ENCODE data around the gene BMP2K.
A peak's percentile ranks its signal among the peaks of the same experiment; 100 is the strongest.

BMP2K gene

GRCh38 chr4:78937837-78938236 is 161.7 kb downstream of the BMP2K start:
- DNase-seq (ENCODE audit: low read depth): no peak

GRCh38 chr4:78938474-78938867 is 162.3 kb downstream of the BMP2K start:
- peak; percentile 5 for DNase-seq (ENCODE audit: low read depth)

GRCh38 chr4:78938868-78939666 is 162.9 kb downstream of the BMP2K start, which contains the start of gene PAQR3:
Gene PAQR3 (minus strand): TSS chr4:78939438. CDS start chr4:78939224, 214 bp downstream.
- peak; percentile 79 for DNase-seq (ENCODE audit: low read depth)

- DNase-seq (ENCODE audit: low read depth): peak; percentile 18
These were observed 163.5 kb downstream of the BMP2K start for GRCh38 chr4:78939667-78940008.

- no peak for DNase-seq (ENCODE audit: low read depth)
These were observed 164.6 kb downstream of the BMP2K start for GRCh38 chr4:78940752-78941151.

GRCh38 chr4:78944381-78944780 is 168.2 kb downstream of the BMP2K start:
- no peak for DNase-seq (ENCODE audit: low read depth)

- peak; percentile 4 for DNase-seq (ENCODE audit: low read depth)
These were observed 169.6 kb downstream of the BMP2K start for GRCh38 chr4:78945651-78946179.

GRCh38 chr4:78949735-78950134 is 173.6 kb downstream of the BMP2K start:
- no peak for DNase-seq (ENCODE audit: low read depth)

- DNase-seq (ENCODE audit: low read depth): peak; percentile 42
These were observed 175.8 kb downstream of the BMP2K start for GRCh38 chr4:78951862-78952472.

- no peak for DNase-seq (ENCODE audit: low read depth)
These were observed 177.1 kb downstream of the BMP2K start for GRCh38 chr4:78953231-78953630.

GRCh38 chr4:78953769-78954666 is 177.9 kb downstream of the BMP2K start:
- DNase-seq (ENCODE audit: low read depth): peak; percentile 12

- DNase-seq (ENCODE audit: low read depth): no peak
These were observed 180.8 kb downstream of the BMP2K start for GRCh38 chr4:78956975-78957374.

GRCh38 chr4:78960926-78961325 is 184.8 kb downstream of the BMP2K start:
- DNase-seq (ENCODE audit: low read depth): no peak

Data from iris pigment epithelial cell (primary cell).